Upper lobe of right lung (tissue), 1 donor: ENCODE data around the gene PSMD5. TPM values are rescaled to one million over a fixed set of nuclear protein-coding genes. Genes with fewer than 3 reads are reported as not detected.
"Not testable (repeated sequence)": the region's sequence is repeated elsewhere in the genome, so short reads cannot be mapped to it uniquely, and the experiment has no call there.

Experiments used
- ATAC-seq: fragments of 200-7000 bp; cut with Tn5 transposase; one replicate; pipeline ENCODE4 v1.9.1; 2020; ENCODE audit warnings: mild to moderate bottlenecking, moderate library complexity
- DNase-seq: peaks from one replicate; pipeline ENCODE4 v3.0.0-alpha.2; 2020
- H3K27ac ChIP-seq: fragments of 200-600 bp; one replicate; pipeline ENCODE4 v1.8.0; 2022
- H3K27me3 ChIP-seq: fragments of 200-600 bp; one replicate; pipeline ENCODE4 v1.8.0; 2022; ENCODE audit warnings: mild to moderate bottlenecking
- H3K36me3 ChIP-seq: fragments of 200-600 bp; one replicate; pipeline ENCODE4 v1.8.0; 2022
- H3K4me1 ChIP-seq: fragments of 200-600 bp; one replicate; pipeline ENCODE4 v1.8.0; 2022
- H3K4me3 ChIP-seq: fragments of 200-600 bp; one replicate; pipeline ENCODE4 v1.8.0; 2022; ENCODE audit warnings: mild to moderate bottlenecking
- H3K9me3 ChIP-seq: fragments of 200-600 bp; one replicate; pipeline ENCODE4 v1.8.0; 2022
- intact Hi-C: fragments of 100-400 bp; cut with DNase I; formaldehyde crosslinking; loops from one replicate; pipeline ENCODE4 v1.11.0; 2022
- total RNA-seq: library from RNA; stranded (reverse); fragmentation: NEBNext Ultra II Directional; extraction: Animal tissue kit (Norgen Biotek cat#: 25700); gene quantifications from one replicate; pipeline ENCODE4 v1.2.1, GENCODE V29; 2021
- TF ChIP-seq, protein P1 (sequence below): fragments of 200-600 bp; IDR thresholded peaks from one replicate; pipeline ENCODE4 v1.8.0; 2022; ENCODE audit warnings: antibody characterized with exemption
- donor health status: DM: no; HTN: yes; CAD: no; lungs with severe emphysema.

The PSMD5 gene
- total RNA-seq, 1 donor from 2014 or later, result 38.2 TPM

DNA sequence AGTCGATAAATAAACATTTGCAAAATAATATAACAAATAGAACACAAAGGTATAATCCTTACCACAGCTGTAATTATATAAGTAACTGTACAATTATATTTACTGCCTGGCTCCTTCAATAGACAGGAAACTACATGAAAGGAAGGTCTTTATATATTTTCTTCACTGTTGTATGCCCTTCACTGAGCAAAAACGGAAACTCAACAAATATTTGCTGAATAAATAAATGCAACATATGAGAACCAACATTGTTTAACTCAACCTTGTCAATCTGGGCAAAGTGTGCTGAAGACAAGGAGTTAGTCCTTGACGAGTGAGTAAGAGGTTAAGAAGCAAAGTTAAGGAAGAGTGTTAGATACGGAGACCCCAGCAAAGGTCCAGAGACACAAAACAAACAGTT, 22.6 kb downstream of the PSMD5 start:
- ATAC-seq (no peak), DNase-seq (no peak)
- peaks cover 85% of the 10 kb centered on the region for H3K36me3 ChIP-seq
- intact Hi-C loops, result no loop called here
- no peaks in the 10 kb centered on the region for H3K27me3 ChIP-seq
- H3K4me1 ChIP-seq, result no peaks in the 10 kb centered on the region
- TF ChIP-seq, protein P1, sequence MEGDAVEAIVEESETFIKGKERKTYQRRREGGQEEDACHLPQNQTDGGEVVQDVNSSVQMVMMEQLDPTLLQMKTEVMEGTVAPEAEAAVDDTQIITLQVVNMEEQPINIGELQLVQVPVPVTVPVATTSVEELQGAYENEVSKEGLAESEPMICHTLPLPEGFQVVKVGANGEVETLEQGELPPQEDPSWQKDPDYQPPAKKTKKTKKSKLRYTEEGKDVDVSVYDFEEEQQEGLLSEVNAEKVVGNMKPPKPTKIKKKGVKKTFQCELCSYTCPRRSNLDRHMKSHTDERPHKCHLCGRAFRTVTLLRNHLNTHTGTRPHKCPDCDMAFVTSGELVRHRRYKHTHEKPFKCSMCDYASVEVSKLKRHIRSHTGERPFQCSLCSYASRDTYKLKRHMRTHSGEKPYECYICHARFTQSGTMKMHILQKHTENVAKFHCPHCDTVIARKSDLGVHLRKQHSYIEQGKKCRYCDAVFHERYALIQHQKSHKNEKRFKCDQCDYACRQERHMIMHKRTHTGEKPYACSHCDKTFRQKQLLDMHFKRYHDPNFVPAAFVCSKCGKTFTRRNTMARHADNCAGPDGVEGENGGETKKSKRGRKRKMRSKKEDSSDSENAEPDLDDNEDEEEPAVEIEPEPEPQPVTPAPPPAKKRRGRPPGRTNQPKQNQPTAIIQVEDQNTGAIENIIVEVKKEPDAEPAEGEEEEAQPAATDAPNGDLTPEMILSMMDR, result no peak
- no peak overlapping the region for H3K27ac ChIP-seq
- no peak overlapping the region for H3K4me3 ChIP-seq
- no peaks in the 10 kb centered on the region for H3K9me3 ChIP-seq

DNA sequence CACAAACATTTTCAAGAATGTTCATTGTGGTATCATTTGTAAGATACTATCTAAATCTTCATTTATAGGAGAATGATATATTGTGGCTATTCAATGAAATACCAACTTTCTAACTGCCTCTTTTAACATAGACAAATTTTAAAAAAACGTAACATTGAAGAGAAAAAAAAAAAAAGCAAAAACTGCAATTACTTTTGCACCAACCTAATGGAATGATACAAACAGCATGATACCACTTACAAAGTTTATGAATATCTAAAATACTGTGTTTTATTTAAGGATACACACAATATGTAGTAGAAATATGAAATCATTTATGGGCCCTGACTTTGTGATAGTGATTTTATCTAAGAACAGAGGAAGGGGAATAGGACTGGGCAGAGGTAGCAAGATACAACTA, 24.1 kb downstream of the PSMD5 start:
- intact Hi-C loops, result no loop called here

DNA sequence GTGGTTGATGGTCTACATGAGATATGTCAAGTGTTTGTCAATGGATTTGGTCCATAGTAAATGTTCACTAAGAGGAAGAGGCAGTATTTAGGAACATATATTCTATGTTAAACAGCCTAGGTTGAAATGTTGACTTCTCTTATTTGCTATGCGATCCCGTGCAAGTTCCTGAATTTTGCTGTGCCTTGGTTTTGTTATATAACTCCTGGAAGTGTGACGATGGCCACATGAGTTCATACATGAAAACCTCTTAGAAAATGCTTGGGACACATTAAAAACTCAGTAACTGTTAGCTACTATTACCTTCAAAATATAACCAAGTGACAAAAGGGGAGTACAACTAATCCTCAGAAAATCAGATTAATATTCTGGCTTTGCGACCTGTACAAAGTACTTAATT, 27.6 kb downstream of the PSMD5 start:
- Histone ChIP-seq H3K27me3 (no peaks in the 10 kb centered on the region), H3K4me3 (no peak overlapping the region), H3K9me3 (no peaks in the 10 kb centered on the region), H3K4me1 (no peaks in the 10 kb centered on the region), H3K36me3 (peaks cover 47% of the 10 kb centered on the region), H3K27ac (no peak overlapping the region)
- ATAC-seq (no peak), DNase-seq (no peak)
- TF ChIP-seq, protein P1, result no peak
- intact Hi-C loops, result no loop called here

More for the DNA sequence above, 24.1 kb downstream of the PSMD5 start:
- Histone ChIP-seq H3K36me3 (peaks cover 74% of the 10 kb centered on the region), H3K4me3 (no peak overlapping the region), H3K27ac (no peak overlapping the region), H3K27me3 (no peaks in the 10 kb centered on the region), H3K4me1 (no peaks in the 10 kb centered on the region), H3K9me3 (no peaks in the 10 kb centered on the region)
- ATAC-seq (no peak), DNase-seq (no peak)
- TF ChIP-seq, protein P1, result no peak

DNA sequence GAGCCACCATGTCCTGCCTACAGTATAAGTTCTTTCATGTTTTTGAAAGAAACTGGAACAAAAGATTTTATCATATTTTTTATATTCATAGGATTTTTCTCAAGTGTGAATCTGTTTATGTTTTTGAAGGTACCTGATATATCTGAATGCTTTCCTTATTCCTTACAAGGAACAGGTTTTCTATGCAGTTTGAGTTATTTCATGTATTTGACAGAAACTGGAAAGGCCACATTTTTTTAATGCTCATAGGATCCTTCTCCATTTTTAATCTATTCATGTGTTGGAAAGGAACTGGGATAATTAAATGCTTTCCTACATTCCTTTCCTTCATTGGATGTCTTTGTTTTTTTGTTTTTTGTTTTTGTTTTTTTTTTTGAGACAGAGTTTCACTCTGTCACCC, 33.8 kb downstream of the PSMD5 start:
- intact Hi-C loops, result no loop called here
- Histone ChIP-seq H3K27me3 (no peaks in the 10 kb centered on the region), H3K4me3 (no peak overlapping the region), H3K27ac (no peak overlapping the region), H3K4me1 (no peaks in the 10 kb centered on the region), H3K36me3 (no peaks in the 10 kb centered on the region), H3K9me3 (peaks cover 9% of the 10 kb centered on the region)
- no peak for ATAC-seq
- no peak for DNase-seq
- TF ChIP-seq, protein P1, result no peak

DNA sequence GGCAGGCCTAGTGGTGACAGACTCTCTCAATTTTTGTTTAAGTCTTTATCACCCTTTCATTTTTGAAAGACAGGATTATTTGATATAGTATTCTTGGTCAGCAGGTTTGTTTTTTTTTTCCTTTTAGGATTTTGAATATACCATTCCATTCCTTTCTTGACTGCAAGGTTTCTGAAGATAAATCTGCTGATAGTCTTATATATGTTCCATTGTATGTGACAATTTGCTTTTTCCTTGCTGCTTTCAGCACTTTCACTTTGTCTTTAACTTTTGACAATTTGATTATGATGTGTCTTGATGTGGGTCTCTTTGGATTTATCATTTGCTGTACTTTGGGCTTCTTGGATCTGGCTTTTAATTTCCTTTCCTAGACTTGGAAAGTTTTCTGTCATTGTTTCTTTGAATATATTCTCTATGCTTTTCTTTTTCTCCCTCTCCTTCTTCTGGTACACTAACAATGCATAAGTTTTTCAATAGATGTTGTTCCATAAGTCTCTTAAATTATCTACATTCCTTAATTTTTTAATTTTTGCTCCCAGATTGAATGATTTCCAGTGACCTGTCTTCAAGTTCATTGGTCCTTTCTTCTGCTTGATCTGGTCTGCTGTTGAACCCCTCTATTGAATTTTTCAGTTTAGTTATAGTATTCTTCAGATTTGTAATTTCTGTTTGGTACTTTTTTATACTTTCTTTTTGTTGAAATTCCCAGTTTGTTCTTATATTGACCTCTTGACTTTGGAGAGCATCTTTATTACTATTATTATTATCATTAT, 34.9 kb downstream of the PSMD5 start:
- no peak overlapping the region for H3K4me3 ChIP-seq
- no peak for ATAC-seq
- no peaks in the 10 kb centered on the region for H3K27me3 ChIP-seq
- H3K9me3 ChIP-seq, result peaks cover 9% of the 10 kb centered on the region
- no peak overlapping the region for H3K27ac ChIP-seq
- no peaks in the 10 kb centered on the region for H3K4me1 ChIP-seq
- TF ChIP-seq, protein P1, result no peak
- no peak for DNase-seq
- no peaks in the 10 kb centered on the region for H3K36me3 ChIP-seq
- intact Hi-C loops, result no loop called here

GRCh38 chr9:120804784-120805363, 37.8 kb downstream of the PSMD5 start:
- ATAC-seq, DNase-seq, H3K4me3 ChIP-seq, H3K27ac ChIP-seq, H3K9me3 ChIP-seq, H3K27me3 ChIP-seq, H3K36me3 ChIP-seq, intact Hi-C loops, H3K4me1 ChIP-seq: not testable (repeated sequence)
